H1 (cell line): Measurements from ENCODE around the gene UBXN11. TPM values are rescaled to one million over a fixed set of nuclear protein-coding genes. Genes with fewer than 3 reads are reported as not detected.

ENCODE experiments used
- CTCF ChIA-PET: fragments of 300-600 bp; sonication (Branson Sonifier 250); formaldehyde crosslinking; loops from one replicate; lab custom pipeline; 2021; ENCODE audit not compliant: partially characterized antibody; lab: Charles Lee
- POLR2A ChIA-PET: fragments of 300-600 bp; sonication (Branson Sonifier 250); formaldehyde crosslinking; loops from one replicate; lab custom pipeline; 2021; ENCODE audit warnings: inconsistent platforms; ENCODE audit not compliant: partially characterized antibody; lab: Charles Lee
- DNase-seq, 2 experiments: peaks; one replicate each; pipeline versions ENCODE4 v3.0.0 to v3.0.0-alpha.2; 2010 to 2022; ENCODE audit warnings: low spot score in 2 of 2, low read depth in 1 of 2, mixed read lengths in 1 of 2
- FAIRE-seq: peaks from 2 replicates; lab custom pipeline; 2011; peaks lifted over from hg19 to GRCh38; lab: Jason Lieb, UNC
- H2AFZ ChIP-seq: 2 replicates; pipeline ENCODE4 v1.8.1; 2012; ENCODE audit warnings: low read length, inconsistent platforms
- H2AK5ac ChIP-seq: 2 replicates; pipeline ENCODE4 v1.6.1; 2013; ENCODE audit warnings: low read depth, low read length
- H2BK120ac ChIP-seq: replicated peaks from 2 replicates; pipeline ENCODE3; 2013; ENCODE audit warnings: low read depth, low read length, inconsistent platforms
- H2BK12ac ChIP-seq: 2 replicates; pipeline ENCODE4 v1.6.1; 2013; ENCODE audit warnings: low read depth, low read length
- H2BK15ac ChIP-seq: 2 replicates; pipeline ENCODE4 v1.6.1; 2013; ENCODE audit warnings: low read length
- H2BK20ac ChIP-seq: 2 replicates; pipeline ENCODE4 v1.6.1; 2013; ENCODE audit warnings: low read length
- H2BK5ac ChIP-seq: 2 replicates; pipeline ENCODE4 v1.6.1; 2013; ENCODE audit warnings: low read depth, low read length
- H3K14ac ChIP-seq: 2 replicates; pipeline ENCODE4 v1.6.1; 2013; ENCODE audit warnings: inconsistent platforms; ENCODE audit not compliant: insufficient read length
- H3K18ac ChIP-seq: 2 replicates; pipeline ENCODE4 v1.6.1; 2013; ENCODE audit warnings: low read length; ENCODE audit errors: extremely low read depth
- H3K23ac ChIP-seq: 2 replicates; pipeline ENCODE4 v1.6.1; 2013; ENCODE audit warnings: inconsistent platforms; ENCODE audit not compliant: insufficient read length
- H3K23me2 ChIP-seq: 2 replicates; pipeline ENCODE4 v1.6.1; 2013; ENCODE audit warnings: low read depth, low read length
- H3K27ac ChIP-seq: 2 replicates; pipeline ENCODE4 v1.6.1; 2011; ENCODE audit warnings: low read depth, low read length, inconsistent platforms
- H3K27me3 ChIP-seq, 4 experiments: replicated peaks in 1 of 4; 1 replicate in 1 of 4; 2 replicates in 3 of 4; pipeline versions ENCODE4 v1.6.1 to v1.8.1; 2011 to 2013; ENCODE audit warnings: low read length in 3 of 4, mild to moderate bottlenecking in 3 of 4, inconsistent platforms in 2 of 4, mixed read lengths in 2 of 4, moderate library complexity in 1 of 4; ENCODE audit not compliant: control insufficient read depth in 3 of 4, insufficient read depth in 3 of 4; ENCODE audit errors: extremely low read depth in 1 of 4
- H3K36me3 ChIP-seq, 4 experiments: 2 replicates each; pipeline versions ENCODE4 v1.6.1 to v1.8.1; 2011 to 2013; ENCODE audit warnings: mild to moderate bottlenecking in 4 of 4, low read length in 3 of 4, moderate library complexity in 2 of 4, control low read depth in 1 of 4, inconsistent platforms in 1 of 4; ENCODE audit not compliant: insufficient read depth in 4 of 4, control insufficient read depth in 2 of 4
- H3K4ac ChIP-seq: replicated peaks from 2 replicates; pipeline ENCODE3; 2013; ENCODE audit warnings: low read length, low read depth, mixed read lengths, inconsistent platforms; ENCODE audit not compliant: insufficient read length
- H3K4me1 ChIP-seq, 4 experiments: replicated peaks in 1 of 4; 1 replicate in 1 of 4; 2 replicates in 3 of 4; pipeline versions ENCODE4 v1.6.1 to v1.8.1; 2011 to 2013; ENCODE audit warnings: low read length in 3 of 4, inconsistent platforms in 2 of 4, mixed read lengths in 1 of 4; ENCODE audit not compliant: insufficient read depth in 4 of 4, control insufficient read depth in 3 of 4
- H3K4me2 ChIP-seq, 2 experiments: 2 replicates each; pipeline versions ENCODE4 v1.6.1 to v1.8.1; 2011 to 2013; ENCODE audit warnings: low read depth in 2 of 2, low read length in 2 of 2, control low read depth in 1 of 2, inconsistent platforms in 1 of 2, mild to moderate bottlenecking in 1 of 2; ENCODE audit not compliant: insufficient read depth in 1 of 2
- H3K4me3 ChIP-seq, 4 experiments: fragments of 200-600, 300-600 bp in 1 of 4; sonication (generic), shearing (Covaris generic), sonication (Bioruptor Twin) in 1 of 4; 2 replicates each; pipeline versions ENCODE4 v1.5.1 to v1.8.1; 2011 to 2016; ENCODE audit warnings: low read length in 4 of 4, low read depth in 3 of 4, control low read depth in 2 of 4, inconsistent platforms in 2 of 4, mild to moderate bottlenecking in 2 of 4, mixed read lengths in 1 of 4, moderate library complexity in 1 of 4; ENCODE audit not compliant: insufficient read depth in 2 of 4; ENCODE audit errors: extremely low read depth in 1 of 4
- H3K56ac ChIP-seq: replicated peaks from 2 replicates; pipeline ENCODE3; 2013; ENCODE audit warnings: low read depth, mild to moderate bottlenecking, mixed read lengths, low read length, inconsistent platforms; ENCODE audit not compliant: insufficient read length
- H3K79me1 ChIP-seq: 2 replicates; pipeline ENCODE4 v1.6.1; 2013; ENCODE audit warnings: low read depth, low read length, control low read depth
- H3K79me2 ChIP-seq, 2 experiments: 2 replicates each; pipeline versions ENCODE4 v1.6.1 to v1.8.1; 2012 to 2013; ENCODE audit warnings: low read length in 2 of 2, mild to moderate bottlenecking in 2 of 2, inconsistent platforms in 1 of 2; ENCODE audit not compliant: insufficient read depth in 2 of 2, control insufficient read depth in 1 of 2
- H3K9ac ChIP-seq, 4 experiments: replicated peaks in 1 of 4; 1 replicate in 1 of 4; 2 replicates in 3 of 4; pipeline versions ENCODE4 v1.6.1 to v1.8.1; 2011 to 2013; ENCODE audit warnings: low read depth in 3 of 4, low read length in 3 of 4, control low read depth in 2 of 4, mild to moderate bottlenecking in 2 of 4, moderate library complexity in 2 of 4, inconsistent platforms in 1 of 4; ENCODE audit errors: extremely low read depth in 1 of 4
- H3K9me3 ChIP-seq, 2 experiments: 2 replicates each; pipeline versions ENCODE4 v1.6.1 to v1.8.1; 2012 to 2013; ENCODE audit warnings: mild to moderate bottlenecking in 2 of 2, moderate library complexity in 2 of 2, control low read depth in 1 of 2, inconsistent platforms in 1 of 2, low read depth in 1 of 2, low read length in 1 of 2, mixed read lengths in 1 of 2; ENCODE audit not compliant: insufficient read depth in 2 of 2
- H4K20me1 ChIP-seq, 2 experiments: replicated peaks in 1 of 2; 2 replicates each; pipeline versions ENCODE3 to v1.8.1; 2011 to 2013; ENCODE audit warnings: inconsistent platforms in 2 of 2, low read length in 2 of 2, mild to moderate bottlenecking in 1 of 2; ENCODE audit not compliant: insufficient read depth in 2 of 2, control insufficient read depth in 1 of 2
- H4K5ac ChIP-seq: 2 replicates; pipeline ENCODE4 v1.6.1; 2013; ENCODE audit warnings: low read length, low read depth, mixed read lengths, inconsistent platforms; ENCODE audit not compliant: insufficient read length
- H4K8ac ChIP-seq: 2 replicates; pipeline ENCODE4 v1.8.0; 2013; ENCODE audit warnings: mild to moderate bottlenecking, moderate library complexity, low read length, inconsistent platforms; ENCODE audit not compliant: insufficient read depth; ENCODE audit errors: extremely low read depth
- H4K91ac ChIP-seq: replicated peaks from 2 replicates; pipeline ENCODE3; 2013; ENCODE audit warnings: low read length, mixed read lengths, inconsistent platforms; ENCODE audit not compliant: insufficient read length
- BRCA1 ChIP-seq: IDR thresholded peaks from 2 replicates; pipeline ENCODE4 v1.6.1; 2012; ENCODE audit warnings: low read depth, low read length, improper control_type of control experiment
- FOSL1 ChIP-seq: IDR thresholded peaks from 2 replicates; pipeline ENCODE4 v1.6.1; 2011; ENCODE audit warnings: mild to moderate bottlenecking, low read depth, low read length, moderate library complexity; ENCODE audit not compliant: insufficient read depth
- POLR2A ChIP-seq, 2 experiments: IDR thresholded peaks; 1 replicate in 1 of 2; 2 replicates in 1 of 2; pipeline ENCODE4 v1.6.1; 2011; ENCODE audit warnings: low read depth in 2 of 2, low read length in 2 of 2, mild to moderate bottlenecking in 2 of 2; ENCODE audit errors: control extremely low read depth in 1 of 2
- RBBP5 ChIP-seq: IDR thresholded peaks from 2 replicates; pipeline ENCODE4 v1.7.1; 2012; ENCODE audit warnings: low read depth, mild to moderate bottlenecking, inconsistent platforms, low read length, moderate library complexity, borderline replicate concordance
- RXRA ChIP-seq: IDR thresholded peaks from 2 replicates; pipeline ENCODE4 v1.6.1; 2011; ENCODE audit warnings: low read depth, mild to moderate bottlenecking, low read length, moderate library complexity; ENCODE audit not compliant: insufficient read depth
- SP1 ChIP-seq: IDR thresholded peaks from 2 replicates; pipeline ENCODE4 v1.6.1; 2011; ENCODE audit warnings: low read depth, low read length
- SP4 ChIP-seq: IDR thresholded peaks from 2 replicates; pipeline ENCODE4 v1.6.1; 2012; ENCODE audit warnings: low read length, inconsistent platforms
- TAF7 ChIP-seq: optimal IDR thresholded peaks from 2 replicates; pipeline ENCODE3; 2011; ENCODE audit warnings: low read depth, mild to moderate bottlenecking, inconsistent platforms, low read length, moderate library complexity, borderline replicate concordance
- TCF12 ChIP-seq: IDR thresholded peaks from 2 replicates; pipeline ENCODE4 v1.6.1; 2011; ENCODE audit warnings: low read depth, mild to moderate bottlenecking, low read length
- WGBS, 2 experiments: shearing (Covaris generic) in 1 of 2; methylation state at CpG; one replicate each; pipeline versions ENCODE4 v1.1.6 to v1.1.7; 2013 to 2015; ENCODE audit warnings: low lambda C conversion rate in 2 of 2, mixed read lengths in 2 of 2, inconsistent platforms in 1 of 2, low coverage in 1 of 2, missing lambda C conversion rate in 1 of 2; ENCODE audit not compliant: insufficient replicate concordance in 2 of 2, insufficient coverage in 1 of 2, insufficient read length in 1 of 2; ENCODE audit errors: extremely low coverage in 1 of 2, missing lambda C conversion rate in 1 of 2; 5-methylcytosine and 5-hydroxymethylcytosine counted together
- polyA plus RNA-seq, 7 experiments: library from polyadenylated mRNA; depleted of rRNA in 3 of 7; stranded (reverse) in 5 of 7; unstranded in 2 of 7; fragments of >200 nt in 5 of 7; fragments of 200-250 nt in 2 of 7; gene quantifications; 1 replicate in 5 of 7; 2 replicates in 1 of 7; 4 replicates in 1 of 7; pipeline versions ENCODE4 v1.2.1 to v1.2.3, GENCODE V29; 2011 to 2013; ENCODE audit warnings: missing spikeins in 2 of 7, mixed read lengths in 2 of 7
- total RNA-seq: library from RNA; stranded (reverse); fragmentation: NEBNext Ultra II Directional; extraction: Animal tissue kit (Norgen Biotek cat#: 25700); gene quantifications from 2 replicates; pipeline ENCODE4 v1.2.1, GENCODE V29; 2021
- TF ChIP-seq, protein P1 (sequence below): IDR thresholded peaks from 2 replicates; pipeline ENCODE4 v1.6.1; 2011; ENCODE audit warnings: low read depth, mild to moderate bottlenecking, low read length; ENCODE audit not compliant: insufficient read depth

Gene UBXN11
- total and polyA plus RNA-seq, 2 of the 8 experiments (the other 6 are each of a cell fraction or from before 2014, with no cell fraction given), result 6.3 to 10.4 TPM

DNA sequence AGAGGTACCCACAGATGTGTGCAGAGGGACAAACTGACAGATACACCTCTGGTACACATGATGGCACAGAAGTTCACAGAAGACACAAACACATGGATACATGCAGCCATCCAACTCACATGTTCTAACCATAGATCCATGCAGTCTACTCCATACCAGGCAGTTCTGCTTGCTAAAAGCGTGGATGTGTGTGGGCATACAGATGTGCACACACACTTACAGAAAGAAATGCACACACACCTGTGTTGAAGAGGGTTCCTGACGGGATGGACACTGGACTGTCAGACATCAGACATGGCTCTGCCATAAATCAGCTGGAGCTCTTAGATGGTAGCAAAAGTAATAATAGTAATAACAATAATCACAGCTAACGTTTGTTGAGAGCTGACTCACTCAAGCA lies 18.1 kb upstream of the UBXN11 start:
- H4K8ac ChIP-seq, result no peak overlapping the region
- H2BK20ac ChIP-seq, result no peak overlapping the region
- H2BK15ac ChIP-seq, result no peak overlapping the region
- WGBS, 2 experiments, result 81% methylated on average over 3 of the region's 3 CpGs; no CpG with 5 or more reads in 1 of the 2 experiments
- H4K91ac ChIP-seq, result no peak overlapping the region
- CTCF ChIA-PET, result interaction anchor here (16.5 to 57.0 kb wide), 2 partner anchors 31 to 37 kb away, joined by 139 to 1530 read pairs; partner anchors contain the start of genes SH3BGRL3 and UBXN11
- TF ChIP-seq FOSL1, result no peak
- no peak for TF ChIP-seq TCF12
- TF ChIP-seq SP4, result no peak
- TF ChIP-seq RBBP5, result no peak
- TF ChIP-seq, protein P1, sequence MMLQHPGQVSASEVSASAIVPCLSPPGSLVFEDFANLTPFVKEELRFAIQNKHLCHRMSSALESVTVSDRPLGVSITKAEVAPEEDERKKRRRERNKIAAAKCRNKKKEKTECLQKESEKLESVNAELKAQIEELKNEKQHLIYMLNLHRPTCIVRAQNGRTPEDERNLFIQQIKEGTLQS, result no peak
- no peak for TF ChIP-seq BRCA1
- TF ChIP-seq TAF7, result no peak
- no peak for TF ChIP-seq SP1
- no peak for TF ChIP-seq POLR2A (IDR thresholded peaks at IDR 0.05; ENCODE audit: control extremely low read depth in 1 of 2, low read depth in 2 of 2, low read length in 2 of 2)
- no peak for TF ChIP-seq RXRA
- POLR2A ChIA-PET, result interaction anchor here (0.7 to 1.8 kb wide), 2 partner anchors 39 to 89 kb away, joined by 3 read pairs; no protein-coding TSS in a partner anchor
- no peak for FAIRE-seq
- no peaks in the 10 kb centered on the region for H3K79me1 ChIP-seq
- no peak overlapping the region for H2BK12ac ChIP-seq
- peaks cover 7 to 22% (median 18%) of the 10 kb centered on the region in 4 experiments; a peak in 7 of 8 replicates for H3K36me3 ChIP-seq
- H3K4me2 ChIP-seq, result no peak overlapping the region
- H3K27me3 ChIP-seq, result no peaks in the 10 kb centered on the region
- H3K56ac ChIP-seq, result no peak overlapping the region
- no peak overlapping the region for H2BK120ac ChIP-seq
- H4K20me1 ChIP-seq, result peaks cover 0 to 2% of the 10 kb centered on the region in 2 experiments
- H3K23ac ChIP-seq, result no peak overlapping the region
- H3K23me2 ChIP-seq, result no peaks in the 10 kb centered on the region
- H3K9ac ChIP-seq, result no peak overlapping the region
- no peak overlapping the region for H3K27ac ChIP-seq
- H2BK5ac ChIP-seq, result no peak overlapping the region
- no peaks in the 10 kb centered on the region; a peak in 1 of 7 replicates for H3K4me1 ChIP-seq
- no peak overlapping the region for H2AFZ ChIP-seq
- H3K79me2 ChIP-seq, result no peaks in the 10 kb centered on the region
- no peak overlapping the region for H4K5ac ChIP-seq
- DNase-seq, result no peak
- no peak overlapping the region for H3K4ac ChIP-seq
- no peak overlapping the region for H3K18ac ChIP-seq
- no peak overlapping the region for H3K14ac ChIP-seq
- H3K9me3 ChIP-seq, result no peaks in the 10 kb centered on the region
- no peak overlapping the region for H3K4me3 ChIP-seq
- no peak overlapping the region for H2AK5ac ChIP-seq
